ENCODE results near the gene GBGT1. TPM values are rescaled to one million over a fixed set of nuclear protein-coding genes. Genes with fewer than 3 reads are reported as not detected.

The GBGT1 gene
- total RNA-seq, 2 experiments from 2014 or later, result 3.9 to 4.7 TPM

- DNase-seq, result no peak
- intact Hi-C loops (cut with micrococcal nuclease), result no loop called here
- Mint-ChIP-seq H3K4me1 (ENCODE audit: low read depth) (peaks cover 3% of the 10 kb centered on the region), H3K9me3 (no peaks in the 10 kb centered on the region), H3K27me3 (ENCODE audit: low read depth) (peaks cover 8% of the 10 kb centered on the region), H3K4me3 (no peak overlapping the region), H3K36me3 (ENCODE audit: low read depth) (peaks cover 1% of the 10 kb centered on the region), H3K27ac (no peak overlapping the region)
- CTCF ChIA-PET, result no interaction called here
Measured at GRCh38 chr9:133204335-133204992, 40.8 kb upstream of the GBGT1 start.

- Mint-ChIP-seq H3K4me3 (no peak overlapping the region), H3K27ac (no peak overlapping the region), H3K4me1 (ENCODE audit: low read depth) (peaks cover 3% of the 10 kb centered on the region), H3K36me3 (ENCODE audit: low read depth) (peaks cover 1% of the 10 kb centered on the region), H3K9me3 (no peaks in the 10 kb centered on the region), H3K27me3 (ENCODE audit: low read depth) (peaks cover 8% of the 10 kb centered on the region)
- intact Hi-C loops (cut with micrococcal nuclease), result no loop called here
- no peak for DNase-seq
- CTCF ChIA-PET, result no interaction called here
Measured at GRCh38 chr9:133203506-133204075, 39.9 kb upstream of the GBGT1 start.

DNA sequence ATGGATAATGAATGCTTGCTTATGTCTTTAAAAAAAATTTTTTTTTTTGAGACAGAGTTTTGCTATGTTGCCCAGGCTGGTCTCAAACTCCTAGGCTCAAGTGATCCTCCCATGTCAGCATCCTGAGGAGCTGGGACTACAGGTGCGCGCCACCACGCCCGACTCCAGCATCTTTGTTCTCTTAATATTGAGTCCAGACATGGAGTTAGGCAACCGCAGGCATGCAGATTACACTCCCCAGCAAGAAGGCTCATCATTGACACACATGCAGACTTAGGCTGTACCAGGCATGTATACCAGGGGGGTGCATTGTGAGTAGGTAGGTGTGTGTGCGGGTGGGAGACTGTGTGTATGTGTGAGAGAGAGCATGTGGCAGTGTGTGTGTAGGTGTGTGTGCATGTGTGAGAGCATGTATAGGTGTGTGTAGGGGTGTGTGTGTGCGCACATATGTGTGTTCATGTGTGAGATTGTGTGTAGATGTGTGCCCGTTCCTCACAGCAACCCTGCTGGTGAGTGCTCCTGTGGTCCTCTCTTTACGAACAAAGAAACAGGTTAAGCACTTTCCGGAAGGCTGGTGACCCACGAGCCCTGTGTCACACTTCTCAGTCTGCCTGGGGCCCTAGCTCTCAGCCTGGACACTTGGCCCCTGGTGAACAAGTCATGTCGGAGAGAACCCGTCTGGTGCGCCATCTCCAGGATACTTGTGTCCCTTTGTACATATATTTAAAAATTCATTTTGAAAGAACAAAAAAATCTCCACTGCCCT, 39.2 kb upstream of the GBGT1 start:
- intact Hi-C loops (cut with micrococcal nuclease), result no loop called here
- Mint-ChIP-seq H3K9me3 (no peaks in the 10 kb centered on the region), H3K36me3 (ENCODE audit: low read depth) (peaks cover 1% of the 10 kb centered on the region), H3K27me3 (ENCODE audit: low read depth) (peaks cover 8% of the 10 kb centered on the region), H3K27ac (no peak overlapping the region), H3K4me1 (ENCODE audit: low read depth) (peaks cover 3% of the 10 kb centered on the region), H3K4me3 (no peak overlapping the region)
- DNase-seq, result no peak
- CTCF ChIA-PET, result interaction anchor here (1.0 kb wide), 1 partner anchor 57 kb away, joined by 3 read pairs; no protein-coding TSS in a partner anchor

GRCh38 chr9:133202145-133202513, 38.4 kb upstream of the GBGT1 start:
- no peak for DNase-seq
- peaks cover 8% of the 10 kb centered on the region for H3K27me3 Mint-ChIP-seq (ENCODE audit: low read depth)
- intact Hi-C loops (cut with micrococcal nuclease), result no loop called here
- H3K9me3 Mint-ChIP-seq, result no peaks in the 10 kb centered on the region
- H3K4me1 Mint-ChIP-seq (ENCODE audit: low read depth), result peaks cover 3% of the 10 kb centered on the region
- no peak overlapping the region for H3K4me3 Mint-ChIP-seq
- no peak overlapping the region for H3K27ac Mint-ChIP-seq
- CTCF ChIA-PET, result interaction anchor here (1.0 kb wide), 1 partner anchor 56 kb away, joined by 3 read pairs; no protein-coding TSS in a partner anchor
- H3K36me3 Mint-ChIP-seq (ENCODE audit: low read depth), result peaks cover 1% of the 10 kb centered on the region

DNA sequence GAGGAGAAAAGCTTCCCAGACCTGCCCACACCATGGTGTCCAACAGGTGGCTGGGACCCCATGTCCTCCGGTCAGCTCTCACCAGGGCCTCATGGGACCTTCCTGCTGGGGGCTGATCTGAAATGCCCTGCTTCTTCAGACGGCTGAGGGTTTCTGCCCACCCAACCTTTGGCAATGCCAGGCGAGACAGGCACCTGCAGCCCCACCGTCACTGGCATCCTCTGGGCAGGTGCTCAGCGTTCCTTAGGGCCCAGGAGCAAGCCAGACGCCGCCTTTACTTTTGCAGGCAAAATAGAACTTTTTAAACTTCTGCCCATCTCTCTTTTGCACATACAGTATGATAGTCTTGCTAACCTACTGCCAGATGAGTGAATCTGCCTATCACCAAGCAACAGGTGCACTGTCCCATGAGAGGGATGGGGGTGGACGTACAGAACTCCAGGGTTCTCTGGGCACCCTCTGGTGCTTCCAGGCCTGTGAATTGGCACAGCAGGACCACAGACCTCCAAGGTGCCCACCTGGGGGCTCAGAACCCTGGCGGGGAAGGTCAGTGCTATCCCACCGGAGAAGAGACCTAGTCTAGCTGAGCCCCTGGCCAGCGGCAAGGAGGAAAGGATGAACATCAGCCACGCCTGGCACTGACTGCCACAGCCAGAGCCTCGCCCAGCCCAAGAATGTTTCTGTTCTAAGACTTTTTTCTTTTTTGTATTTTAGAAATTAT, 37.9 kb upstream of the GBGT1 start:
- Mint-ChIP-seq H3K27me3 (ENCODE audit: low read depth) (peaks cover 11% of the 10 kb centered on the region), H3K4me1 (ENCODE audit: low read depth) (peaks cover 3% of the 10 kb centered on the region), H3K27ac (no peak overlapping the region), H3K9me3 (no peaks in the 10 kb centered on the region), H3K4me3 (no peak overlapping the region), H3K36me3 (ENCODE audit: low read depth) (peaks cover 1% of the 10 kb centered on the region)
- intact Hi-C loops (cut with micrococcal nuclease), result no loop called here
- DNase-seq, result no peak
- CTCF ChIA-PET, result interaction anchor here (1.0 kb wide), 1 partner anchor 55 kb away, joined by 3 read pairs; no protein-coding TSS in a partner anchor

- Mint-ChIP-seq H3K27me3 (ENCODE audit: low read depth) (peaks cover 11% of the 10 kb centered on the region), H3K27ac (no peak overlapping the region)
- CTCF ChIA-PET, result no interaction called here
Measured at GRCh38 chr9:133200631-133201030, 36.9 kb upstream of the GBGT1 start.

GRCh38 chr9:133199648-133200321, 36.1 kb upstream of the GBGT1 start:
- Mint-ChIP-seq H3K9me3 (no peaks in the 10 kb centered on the region), H3K36me3 (ENCODE audit: low read depth) (peaks cover 1% of the 10 kb centered on the region), H3K4me1 (ENCODE audit: low read depth) (peaks cover 3% of the 10 kb centered on the region), H3K27ac (no peak overlapping the region), H3K4me3 (peak overlapping the region; percentile 50), H3K27me3 (ENCODE audit: low read depth) (peaks cover 17% of the 10 kb centered on the region)
- intact Hi-C loops (cut with micrococcal nuclease), result no loop called here
- CTCF ChIA-PET, result interaction anchor here (0.5 to 1.8 kb wide), 2 partner anchors 13 to 14 kb away, joined by 3 to 16 read pairs; no protein-coding TSS in a partner anchor
- DNase-seq, result peak; percentile 59

More at GRCh38 chr9:133200631-133201030, 36.9 kb upstream of the GBGT1 start:
- DNase-seq, result no peak
- Mint-ChIP-seq H3K4me3 (no peak overlapping the region), H3K9me3 (no peaks in the 10 kb centered on the region), H3K36me3 (ENCODE audit: low read depth) (peaks cover 1% of the 10 kb centered on the region), H3K4me1 (ENCODE audit: low read depth) (peaks cover 3% of the 10 kb centered on the region)
- intact Hi-C loops (cut with micrococcal nuclease), result no loop called here

- CTCF ChIA-PET, result interaction anchor here (1.6 kb wide), 1 partner anchor 8 kb away, joined by 4 read pairs; no protein-coding TSS in a partner anchor
- no peak for DNase-seq
- H3K27ac Mint-ChIP-seq, result no peak overlapping the region
- no peak overlapping the region for H3K4me3 Mint-ChIP-seq
- intact Hi-C loops (cut with micrococcal nuclease), result no loop called here
- H3K9me3 Mint-ChIP-seq, result no peaks in the 10 kb centered on the region
- H3K36me3 Mint-ChIP-seq (ENCODE audit: low read depth), result peaks cover under 1% of the 10 kb centered on the region
- peaks cover under 1% of the 10 kb centered on the region for H3K4me1 Mint-ChIP-seq (ENCODE audit: low read depth)
- H3K27me3 Mint-ChIP-seq (ENCODE audit: low read depth), result peaks cover 11% of the 10 kb centered on the region
Measured at GRCh38 chr9:133195029-133195428, 31.3 kb upstream of the GBGT1 start.

GRCh38 chr9:133194597-133194996, 30.9 kb upstream of the GBGT1 start:
- Mint-ChIP-seq H3K4me3 (no peak overlapping the region), H3K27me3 (ENCODE audit: low read depth) (peaks cover 9% of the 10 kb centered on the region), H3K27ac (no peak overlapping the region), H3K9me3 (no peaks in the 10 kb centered on the region), H3K36me3 (ENCODE audit: low read depth) (no peaks in the 10 kb centered on the region), H3K4me1 (ENCODE audit: low read depth) (no peaks in the 10 kb centered on the region)
- intact Hi-C loops (cut with micrococcal nuclease), result no loop called here
- CTCF ChIA-PET, result no interaction called here
- no peak for DNase-seq

DNA sequence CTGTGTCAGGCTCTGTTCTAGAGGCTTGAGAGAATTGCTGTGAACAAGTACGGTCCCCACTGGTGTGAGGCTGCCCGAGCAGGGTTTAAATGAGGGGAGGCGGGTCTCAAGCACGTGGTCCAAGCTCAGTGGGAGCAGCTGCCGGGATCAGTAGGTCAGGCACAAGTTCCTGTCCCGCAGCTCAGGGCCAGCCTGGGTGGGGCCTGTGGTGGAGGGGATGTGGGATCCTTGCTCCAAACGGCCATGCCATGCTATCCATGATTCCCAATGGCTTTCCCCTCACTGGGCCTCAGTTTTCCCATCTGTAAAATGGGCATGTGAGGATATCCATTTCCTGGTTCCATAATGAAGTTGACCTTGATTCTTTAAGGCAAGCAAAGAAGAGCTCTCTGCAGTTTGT, 28.3 kb upstream of the GBGT1 start:
- H3K36me3 Mint-ChIP-seq (ENCODE audit: low read depth), result no peaks in the 10 kb centered on the region
- DNase-seq, result no peak
- no peaks in the 10 kb centered on the region for H3K9me3 Mint-ChIP-seq
- no peaks in the 10 kb centered on the region for H3K4me1 Mint-ChIP-seq (ENCODE audit: low read depth)
- H3K27ac Mint-ChIP-seq, result no peak overlapping the region
- peaks cover 21% of the 10 kb centered on the region for H3K27me3 Mint-ChIP-seq (ENCODE audit: low read depth)
- no peak overlapping the region for H3K4me3 Mint-ChIP-seq
- intact Hi-C loops (cut with micrococcal nuclease), result no loop called here
- CTCF ChIA-PET, result interaction anchor here (1.1 to 1.3 kb wide), 2 partner anchors 12 to 295 kb away, joined by 3 to 5 read pairs; no protein-coding TSS in a partner anchor

GRCh38 chr9:133189826-133190225, 26.1 kb upstream of the GBGT1 start:
- peaks cover 8% of the 10 kb centered on the region for H3K4me1 Mint-ChIP-seq (ENCODE audit: low read depth)
- H3K27me3 Mint-ChIP-seq (ENCODE audit: low read depth), result peaks cover 16% of the 10 kb centered on the region
- no peak for DNase-seq
- no peak overlapping the region for H3K27ac Mint-ChIP-seq
- CTCF ChIA-PET, result interaction anchor here (0.6 to 1.2 kb wide), 4 partner anchors 9 to 779 kb away, joined by 3 to 5 read pairs (median 5); no protein-coding TSS in a partner anchor
- intact Hi-C loops (cut with micrococcal nuclease), result loop anchor here (5.0 kb wide), 1 partner anchor 47 kb away; no protein-coding TSS in a partner anchor
- no peaks in the 10 kb centered on the region for H3K9me3 Mint-ChIP-seq
- H3K36me3 Mint-ChIP-seq (ENCODE audit: low read depth), result no peaks in the 10 kb centered on the region
- H3K4me3 Mint-ChIP-seq, result no peak overlapping the region
